ENCODE data around the gene SPHK1.

GRCh38 chr17:76404256-76404655, 19.8 kb downstream of the SPHK1 start:
- TF ChIP-seq CTCF (IDR thresholded peaks at IDR 0.05) (no peak), POLR2A (IDR thresholded peaks at IDR 0.05) (no peak)
